Muscle layer of colon (tissue), 2 donors: ENCODE data around the gene VWA3A.
"Not testable (repeated sequence)": the region's sequence is repeated elsewhere in the genome, so short reads cannot be mapped to it uniquely, and the experiment has no call there.

Experiments
- H3K27ac ChIP-seq: one replicate; pipeline ENCODE4 v1.7.0; 2013; ENCODE audit warnings: low read depth, mild to moderate bottlenecking, low read length, moderate library complexity
- H3K27me3 ChIP-seq, 2 donors: one replicate each; pipeline ENCODE4 v1.7.0; 2013; ENCODE audit warnings: low read length in 2 of 2, mild to moderate bottlenecking in 2 of 2; ENCODE audit not compliant: insufficient read depth in 2 of 2, control insufficient read depth in 1 of 2
- H3K36me3 ChIP-seq: one replicate; pipeline ENCODE4 v1.7.0; 2013; ENCODE audit warnings: mild to moderate bottlenecking, low read length; ENCODE audit not compliant: insufficient read depth
- H3K4me1 ChIP-seq: one replicate; pipeline ENCODE4 v1.7.0; 2013; ENCODE audit warnings: mild to moderate bottlenecking, low read length; ENCODE audit not compliant: insufficient read depth
- H3K4me3 ChIP-seq, 2 donors: one replicate each; pipeline ENCODE4 v1.7.0; 2013; ENCODE audit warnings: low read length in 2 of 2, low read depth in 1 of 2, mild to moderate bottlenecking in 1 of 2, moderate library complexity in 1 of 2
- H3K9ac ChIP-seq: one replicate; pipeline ENCODE4 v1.7.0; 2013; ENCODE audit warnings: low read length
- H3K9me3 ChIP-seq: one replicate; pipeline ENCODE4 v1.7.0; 2013; ENCODE audit warnings: mild to moderate bottlenecking, low read length
- donor health status: abdominal sarcoma.
- donor health status: Adenocarcinoma of cecum.

VWA3A gene

GRCh38 chr16:22122239-22122638 is 29.9 kb downstream of the VWA3A start:
- Histone ChIP-seq H3K27ac (no peak overlapping the region), H3K4me3 (no peak overlapping the region), H3K36me3 (no peaks in the 10 kb centered on the region), H3K9ac (no peak overlapping the region), H3K9me3 (no peaks in the 10 kb centered on the region), H3K27me3 (no peaks in the 10 kb centered on the region), H3K4me1 (no peaks in the 10 kb centered on the region)

GRCh38 chr16:22123146-22123545 is 30.8 kb downstream of the VWA3A start:
- no peak overlapping the region for H3K4me3 ChIP-seq
- no peaks in the 10 kb centered on the region for H3K9me3 ChIP-seq
- H3K27me3 ChIP-seq, result no peaks in the 10 kb centered on the region
- no peak overlapping the region for H3K9ac ChIP-seq
- H3K36me3 ChIP-seq, result no peaks in the 10 kb centered on the region
- no peaks in the 10 kb centered on the region for H3K4me1 ChIP-seq
- H3K27ac ChIP-seq, result no peak overlapping the region

GRCh38 chr16:22123759-22124490 is 31.6 kb downstream of the VWA3A start:
- H3K36me3 ChIP-seq, result no peaks in the 10 kb centered on the region
- H3K9ac ChIP-seq, result no peak overlapping the region
- H3K4me1 ChIP-seq, result no peaks in the 10 kb centered on the region
- H3K9me3 ChIP-seq, result no peaks in the 10 kb centered on the region
- H3K4me3 ChIP-seq, result no peak overlapping the region
- no peak overlapping the region for H3K27ac ChIP-seq
- H3K27me3 ChIP-seq, result no peaks in the 10 kb centered on the region

GRCh38 chr16:22124583-22125284 is 32.4 kb downstream of the VWA3A start:
- no peak overlapping the region for H3K9ac ChIP-seq
- no peaks in the 10 kb centered on the region for H3K4me1 ChIP-seq
- no peaks in the 10 kb centered on the region for H3K9me3 ChIP-seq
- H3K27ac ChIP-seq, result no peak overlapping the region
- H3K36me3 ChIP-seq, result no peaks in the 10 kb centered on the region
- H3K4me3 ChIP-seq, result no peak overlapping the region
- no peaks in the 10 kb centered on the region for H3K27me3 ChIP-seq

GRCh38 chr16:22126037-22126558 is 33.8 kb downstream of the VWA3A start:
- Histone ChIP-seq H3K9ac (no peak overlapping the region), H3K36me3 (no peaks in the 10 kb centered on the region), H3K27me3 (no peaks in the 10 kb centered on the region), H3K4me3 (no peak overlapping the region), H3K4me1 (no peaks in the 10 kb centered on the region), H3K27ac (no peak overlapping the region), H3K9me3 (no peaks in the 10 kb centered on the region)

- H3K9me3 ChIP-seq, H3K27me3 ChIP-seq, H3K9ac ChIP-seq, H3K4me3 ChIP-seq, H3K36me3 ChIP-seq, H3K4me1 ChIP-seq, H3K27ac ChIP-seq: not testable (repeated sequence)
These were observed 36.2 kb downstream of the VWA3A start for GRCh38 chr16:22128537-22128936.

- no peak overlapping the region for H3K4me3 ChIP-seq
- H3K9me3 ChIP-seq, result no peaks in the 10 kb centered on the region
- no peaks in the 10 kb centered on the region for H3K4me1 ChIP-seq
- H3K27ac ChIP-seq, result no peak overlapping the region
- no peaks in the 10 kb centered on the region for H3K36me3 ChIP-seq
- H3K9ac ChIP-seq, result no peak overlapping the region
- no peaks in the 10 kb centered on the region for H3K27me3 ChIP-seq
These were observed 38.2 kb downstream of the VWA3A start for GRCh38 chr16:22130528-22130927.

- Histone ChIP-seq H3K36me3 (no peaks in the 10 kb centered on the region), H3K27me3 (no peaks in the 10 kb centered on the region), H3K27ac (no peak overlapping the region), H3K4me3 (no peak overlapping the region), H3K9ac (no peak overlapping the region), H3K4me1 (no peaks in the 10 kb centered on the region), H3K9me3 (no peaks in the 10 kb centered on the region)
These were observed 40.5 kb downstream of the VWA3A start for GRCh38 chr16:22132801-22133200.

- Histone ChIP-seq H3K27me3 (no peaks in the 10 kb centered on the region), H3K4me1 (no peaks in the 10 kb centered on the region), H3K4me3 (no peak overlapping the region), H3K9ac (no peak overlapping the region), H3K9me3 (no peaks in the 10 kb centered on the region), H3K36me3 (no peaks in the 10 kb centered on the region), H3K27ac (no peak overlapping the region)
These were observed 46.1 kb downstream of the VWA3A start for GRCh38 chr16:22138482-22138881.

GRCh38 chr16:22139008-22139407 is 46.7 kb downstream of the VWA3A start:
- Histone ChIP-seq H3K27ac (no peak overlapping the region), H3K4me1 (no peaks in the 10 kb centered on the region), H3K4me3 (no peak overlapping the region), H3K36me3 (no peaks in the 10 kb centered on the region), H3K27me3 (no peaks in the 10 kb centered on the region), H3K9ac (no peak overlapping the region), H3K9me3 (no peaks in the 10 kb centered on the region)

- no peaks in the 10 kb centered on the region for H3K9me3 ChIP-seq
- no peak overlapping the region for H3K4me3 ChIP-seq
- no peaks in the 10 kb centered on the region for H3K27me3 ChIP-seq
- no peaks in the 10 kb centered on the region for H3K36me3 ChIP-seq
- no peak overlapping the region for H3K9ac ChIP-seq
- no peak overlapping the region for H3K27ac ChIP-seq
- no peaks in the 10 kb centered on the region for H3K4me1 ChIP-seq
These were observed 47.4 kb downstream of the VWA3A start for GRCh38 chr16:22139732-22140131.

GRCh38 chr16:22141767-22142166 is 49.4 kb downstream of the VWA3A start:
- Histone ChIP-seq H3K36me3 (no peaks in the 10 kb centered on the region), H3K27me3 (no peaks in the 10 kb centered on the region), H3K9ac (no peak overlapping the region), H3K27ac (no peak overlapping the region), H3K4me1 (no peaks in the 10 kb centered on the region), H3K4me3 (no peak overlapping the region), H3K9me3 (no peaks in the 10 kb centered on the region)
